PC-3 (cell line): ENCODE measurements around the gene GDF7.

Experiments
- EZH2phosphoT487 ChIP-seq: fragments of 300-600 bp; sonication (generic); IDR thresholded peaks from 2 replicates; pipeline ENCODE4 v1.6.1; 2018; ENCODE audit warnings: mild to moderate bottlenecking, antibody characterized with exemption, low read length, borderline replicate concordance
- TF ChIP-seq, protein P1 (sequence below): fragments of 300-600 bp; sonication (generic); conservative IDR thresholded peaks from 2 replicates; pipeline ENCODE4 v1.5.1; 2017; ENCODE audit warnings: antibody characterized with exemption, low read depth, mild to moderate bottlenecking, low read length

DNA sequence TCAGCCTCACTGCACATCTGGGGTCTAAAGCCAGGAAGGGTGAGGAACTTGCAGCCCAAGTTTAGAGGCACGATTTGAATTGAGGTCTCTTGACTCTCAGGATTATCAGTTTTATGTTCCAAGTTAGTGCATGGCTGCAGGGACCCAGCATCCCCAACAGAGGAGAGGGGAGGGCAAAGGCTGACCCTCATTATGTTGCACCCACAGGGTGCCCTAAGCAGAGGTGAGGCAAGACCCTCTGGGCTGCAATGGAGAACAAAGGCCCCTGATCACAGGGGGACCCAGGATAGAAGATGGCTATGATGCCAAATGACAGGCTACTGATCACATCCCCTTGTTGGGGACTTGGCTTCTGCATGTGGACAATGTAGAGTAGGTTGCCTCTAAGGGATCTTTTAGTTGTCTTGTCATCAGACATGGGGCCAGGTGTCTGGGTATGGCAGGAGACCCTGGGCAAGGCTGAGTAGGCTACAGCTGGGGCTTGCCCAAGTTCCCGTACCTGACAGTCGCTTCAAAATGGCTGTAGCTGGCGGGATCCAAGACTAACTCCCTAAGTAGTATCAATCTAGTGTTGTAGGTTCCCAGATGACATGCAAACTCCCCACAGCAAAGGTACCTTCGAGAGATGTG is 4.5 kb upstream of the GDF7 start:
- TF ChIP-seq, protein P1, sequence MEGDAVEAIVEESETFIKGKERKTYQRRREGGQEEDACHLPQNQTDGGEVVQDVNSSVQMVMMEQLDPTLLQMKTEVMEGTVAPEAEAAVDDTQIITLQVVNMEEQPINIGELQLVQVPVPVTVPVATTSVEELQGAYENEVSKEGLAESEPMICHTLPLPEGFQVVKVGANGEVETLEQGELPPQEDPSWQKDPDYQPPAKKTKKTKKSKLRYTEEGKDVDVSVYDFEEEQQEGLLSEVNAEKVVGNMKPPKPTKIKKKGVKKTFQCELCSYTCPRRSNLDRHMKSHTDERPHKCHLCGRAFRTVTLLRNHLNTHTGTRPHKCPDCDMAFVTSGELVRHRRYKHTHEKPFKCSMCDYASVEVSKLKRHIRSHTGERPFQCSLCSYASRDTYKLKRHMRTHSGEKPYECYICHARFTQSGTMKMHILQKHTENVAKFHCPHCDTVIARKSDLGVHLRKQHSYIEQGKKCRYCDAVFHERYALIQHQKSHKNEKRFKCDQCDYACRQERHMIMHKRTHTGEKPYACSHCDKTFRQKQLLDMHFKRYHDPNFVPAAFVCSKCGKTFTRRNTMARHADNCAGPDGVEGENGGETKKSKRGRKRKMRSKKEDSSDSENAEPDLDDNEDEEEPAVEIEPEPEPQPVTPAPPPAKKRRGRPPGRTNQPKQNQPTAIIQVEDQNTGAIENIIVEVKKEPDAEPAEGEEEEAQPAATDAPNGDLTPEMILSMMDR = no peak
- TF ChIP-seq EZH2phosphoT487 = no peak
